Measurements from ENCODE around the gene GPATCH11. TPM values are rescaled to one million over a fixed set of nuclear protein-coding genes. Genes with fewer than 3 reads are reported as not detected.

Gene GPATCH11
- total and polyA plus RNA-seq, 4 donors = 1.4 to 7.3 (median 3.4) TPM

- H3K9me3 ChIP-seq (ENCODE audit: control insufficient read depth in 4 of 4, low read length in 3 of 4) = no peaks in the 10 kb centered on the region
- H3K9ac ChIP-seq (ENCODE audit: low read depth in 1 of 2, low read length in 2 of 2) = no peak overlapping the region
- H3K4me3 ChIP-seq (ENCODE audit: low read depth in 1 of 3, low read length in 3 of 3) = no peak overlapping the region
- no peaks in the 10 kb centered on the region for H3K27me3 ChIP-seq (ENCODE audit: control insufficient read depth in 4 of 4, insufficient read depth in 4 of 4, low read length in 3 of 4)
- H3K27ac ChIP-seq (ENCODE audit: low read depth in 1 of 2, low read length in 2 of 2) = no peak overlapping the region
- H3K4me1 ChIP-seq (ENCODE audit: control insufficient read depth in 4 of 4, insufficient read depth in 4 of 4, low read length in 3 of 4) = no peaks in the 10 kb centered on the region
- DNase-seq (ENCODE audit: low spot score) = no peak
- 95% methylated on average over 5 of the region's 5 CpGs for WGBS
- peaks cover 9 to 42% (median 26%) of the 10 kb centered on the region in 4 donors for H3K36me3 ChIP-seq (ENCODE audit: control insufficient read depth in 4 of 4, insufficient read depth in 3 of 4, low read depth in 1 of 4, low read length in 3 of 4)
- no peak for TF ChIP-seq CTCF (IDR thresholded peaks at IDR 0.05; ENCODE audit: low read depth, low read length, missing input control)
- TF ChIP-seq YY1 (IDR thresholded peaks at IDR 0.05) = no peak
- no peak for TF ChIP-seq HNF4A (conservative IDR thresholded peaks at IDR 0.05)
- TF ChIP-seq NR2F2 (IDR thresholded peaks at IDR 0.05) = no peak
- no peak for TF ChIP-seq JUND (IDR thresholded peaks at IDR 0.05)
- no peak for TF ChIP-seq FOXA2 (IDR thresholded peaks at IDR 0.05)
- no peak for TF ChIP-seq REST (IDR thresholded peaks at IDR 0.05)
- TF ChIP-seq RAD21 (IDR thresholded peaks at IDR 0.05) = no peak
- no peak for TF ChIP-seq TAF1 (conservative IDR thresholded peaks at IDR 0.05)
Measured at GRCh38 chr2:37119157-37119556, 34.8 kb downstream of the GPATCH11 start.

- no peak for DNase-seq (ENCODE audit: low spot score)
- Histone ChIP-seq H3K9me3 (ENCODE audit: control insufficient read depth in 4 of 4, low read length in 3 of 4) (no peaks in the 10 kb centered on the region), H3K36me3 (ENCODE audit: control insufficient read depth in 4 of 4, insufficient read depth in 3 of 4, low read depth in 1 of 4, low read length in 3 of 4) (peaks cover 8 to 53% (median 29%) of the 10 kb centered on the region in 4 donors), H3K4me1 (ENCODE audit: control insufficient read depth in 4 of 4, insufficient read depth in 4 of 4, low read length in 3 of 4) (no peaks in the 10 kb centered on the region), H3K9ac (ENCODE audit: low read depth in 1 of 2, low read length in 2 of 2) (no peak overlapping the region), H3K4me3 (ENCODE audit: low read depth in 1 of 3, low read length in 3 of 3) (no peak overlapping the region), H3K27ac (ENCODE audit: low read depth in 1 of 2, low read length in 2 of 2) (no peak overlapping the region), H3K27me3 (ENCODE audit: control insufficient read depth in 4 of 4, insufficient read depth in 4 of 4, low read length in 3 of 4) (no peaks in the 10 kb centered on the region)
- TF ChIP-seq HNF4A (conservative IDR thresholded peaks at IDR 0.05) = no peak
- no peak for TF ChIP-seq REST (IDR thresholded peaks at IDR 0.05)
- TF ChIP-seq NR2F2 (IDR thresholded peaks at IDR 0.05) = no peak
- WGBS = 97% methylated on average over 2 of the region's 2 CpGs
Measured at GRCh38 chr2:37125416-37125815, 41.1 kb downstream of the GPATCH11 start.
